ENCODE data around the gene AKR7A3.
"Not testable (repeated sequence)": the region's sequence is repeated elsewhere in the genome, so short reads cannot be mapped to it uniquely, and the experiment has no call there.

Gene AKR7A3

GRCh38 chr1:19287436-19288185, 959 bp downstream of the AKR7A3 start:
- DNase-seq = no peak

- DNase-seq = not testable (repeated sequence)
These were observed 2.8 kb downstream of the AKR7A3 start for GRCh38 chr1:19285807-19286206.

GRCh38 chr1:19285366-19285765, 3.2 kb downstream of the AKR7A3 start:
- not testable (repeated sequence) for DNase-seq

- no peak for DNase-seq
These were observed 3.7 kb downstream of the AKR7A3 start for GRCh38 chr1:19284881-19285280.

- DNase-seq = no peak
These were observed 4.7 kb downstream of the AKR7A3 start for GRCh38 chr1:19283891-19284290.

- no peak for DNase-seq
These were observed 13.9 kb downstream of the AKR7A3 start for GRCh38 chr1:19274636-19275035.

GRCh38 chr1:19273844-19274531, 14.6 kb downstream of the AKR7A3 start:
- not testable (repeated sequence) for DNase-seq

- DNase-seq = no peak
These were observed 15.3 kb downstream of the AKR7A3 start for GRCh38 chr1:19273106-19273843.

GRCh38 chr1:19272064-19272463, 16.5 kb downstream of the AKR7A3 start:
- no peak for DNase-seq

GRCh38 chr1:19270343-19270730, 18.2 kb downstream of the AKR7A3 start:
- DNase-seq = not testable (repeated sequence)

GRCh38 chr1:19269427-19270342, 18.9 kb downstream of the AKR7A3 start:
- not testable (repeated sequence) for DNase-seq

- DNase-seq = no peak
These were observed 20.1 kb downstream of the AKR7A3 start for GRCh38 chr1:19268445-19268844.

GRCh38 chr1:19262744-19263143, 25.8 kb downstream of the AKR7A3 start:
- DNase-seq = no peak

- DNase-seq = no peak
These were observed 26.5 kb downstream of the AKR7A3 start for GRCh38 chr1:19262047-19262446.

- no peak for DNase-seq
These were observed 28.1 kb downstream of the AKR7A3 start for GRCh38 chr1:19260211-19261138.

GRCh38 chr1:19258353-19258752, 30.2 kb downstream of the AKR7A3 start:
- DNase-seq = no peak

GRCh38 chr1:19257178-19257914, 31.2 kb downstream of the AKR7A3 start:
- no peak for DNase-seq

GRCh38 chr1:19256301-19256700, 32.3 kb downstream of the AKR7A3 start:
- not testable (repeated sequence) for DNase-seq

- DNase-seq = no peak
These were observed 33.3 kb downstream of the AKR7A3 start for GRCh38 chr1:19255288-19255687.

GRCh38 chr1:19254416-19254815, 34.2 kb downstream of the AKR7A3 start:
- DNase-seq = no peak
